HepG2 (cell line): ENCODE measurements around the gene CTDSPL2.

Experiments used
- ZKSCAN8 ChIP-seq: IDR thresholded peaks from 2 replicates; pipeline ENCODE4 v1.6.1; 2016; ENCODE audit warnings: borderline replicate concordance, missing genetic modification reagents, missing compliant biosample characterization
- TF ChIP-seq, protein P1 (sequence below): sonication (generic); formaldehyde crosslinking; IDR thresholded peaks from 2 replicates; pipeline ENCODE4 v1.5.0; 2020; ENCODE audit warnings: mild to moderate bottlenecking, missing genetic modification reagents, moderate library complexity

DNA sequence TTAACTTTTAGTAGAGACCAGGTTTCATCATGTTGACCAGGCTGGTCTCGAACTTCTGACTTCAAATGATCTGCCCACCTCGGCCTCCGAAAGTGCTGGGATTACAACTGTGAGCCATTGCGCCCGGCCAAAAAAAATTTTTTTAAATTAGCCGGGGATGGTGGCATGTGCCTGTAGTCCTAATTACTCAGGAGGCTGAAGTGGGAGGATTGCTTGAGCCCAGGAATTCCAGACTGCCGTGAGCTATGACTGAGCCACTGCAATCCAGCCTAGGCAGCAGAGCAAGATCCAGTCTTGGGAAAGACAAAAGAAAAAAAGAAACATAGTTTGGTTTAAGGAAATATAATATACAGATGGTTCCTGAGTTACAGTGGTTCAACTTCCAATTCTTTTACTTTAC lies 64.6 kb downstream of the CTDSPL2 start:
- TF ChIP-seq, protein P1, sequence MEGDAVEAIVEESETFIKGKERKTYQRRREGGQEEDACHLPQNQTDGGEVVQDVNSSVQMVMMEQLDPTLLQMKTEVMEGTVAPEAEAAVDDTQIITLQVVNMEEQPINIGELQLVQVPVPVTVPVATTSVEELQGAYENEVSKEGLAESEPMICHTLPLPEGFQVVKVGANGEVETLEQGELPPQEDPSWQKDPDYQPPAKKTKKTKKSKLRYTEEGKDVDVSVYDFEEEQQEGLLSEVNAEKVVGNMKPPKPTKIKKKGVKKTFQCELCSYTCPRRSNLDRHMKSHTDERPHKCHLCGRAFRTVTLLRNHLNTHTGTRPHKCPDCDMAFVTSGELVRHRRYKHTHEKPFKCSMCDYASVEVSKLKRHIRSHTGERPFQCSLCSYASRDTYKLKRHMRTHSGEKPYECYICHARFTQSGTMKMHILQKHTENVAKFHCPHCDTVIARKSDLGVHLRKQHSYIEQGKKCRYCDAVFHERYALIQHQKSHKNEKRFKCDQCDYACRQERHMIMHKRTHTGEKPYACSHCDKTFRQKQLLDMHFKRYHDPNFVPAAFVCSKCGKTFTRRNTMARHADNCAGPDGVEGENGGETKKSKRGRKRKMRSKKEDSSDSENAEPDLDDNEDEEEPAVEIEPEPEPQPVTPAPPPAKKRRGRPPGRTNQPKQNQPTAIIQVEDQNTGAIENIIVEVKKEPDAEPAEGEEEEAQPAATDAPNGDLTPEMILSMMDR (CRISPR knock-in tag), result no peak
- TF ChIP-seq ZKSCAN8, result no peak
